Colonic mucosa (tissue), 4 donors: Measurements from ENCODE around the gene PNISR. TPM values are rescaled to one million over a fixed set of nuclear protein-coding genes. Genes with fewer than 3 reads are reported as not detected.

Source experiments
- DNase-seq: peaks from one replicate; pipeline ENCODE4 v3.0.0-alpha.2; 2020
- H3K27ac ChIP-seq: fragments of 200-600 bp; one replicate; pipeline ENCODE4 v1.8.0; 2021
- H3K27me3 ChIP-seq: fragments of 200-600 bp; one replicate; pipeline ENCODE4 v1.8.0; 2021
- H3K36me3 ChIP-seq: fragments of 200-600 bp; one replicate; pipeline ENCODE4 v1.8.0; 2021
- H3K4me1 ChIP-seq: fragments of 200-600 bp; one replicate; pipeline ENCODE4 v1.8.0; 2021; ENCODE audit warnings: mild to moderate bottlenecking
- H3K4me3 ChIP-seq: fragments of 200-600 bp; one replicate; pipeline ENCODE4 v1.8.0; 2021
- H3K9ac ChIP-seq, 2 donors: one replicate each; pipeline ENCODE4 v1.7.0; 2013; ENCODE audit warnings: control low read depth in 2 of 2, low read depth in 2 of 2, low read length in 2 of 2
- H3K9me3 ChIP-seq: fragments of 200-600 bp; one replicate; pipeline ENCODE4 v1.8.0; 2021
- CTCF ChIP-seq: fragments of 200-600 bp; IDR thresholded peaks from one replicate; pipeline ENCODE4 v1.8.0; 2022; ENCODE audit warnings: antibody characterized with exemption, mild to moderate bottlenecking
- intact Hi-C: fragments of 100-400 bp; cut with DNase I; formaldehyde crosslinking; loops from one replicate; pipeline ENCODE4 v1.14.1; 2022
- total RNA-seq, 2 donors: library from RNA; stranded (reverse); fragmentation: NEBNext Ultra II Directional in 1 of 2; extraction: Animal tissue kit (Norgen Biotek cat#: 25700) in 1 of 2; gene quantifications; one replicate each; pipeline ENCODE4 v1.2.1, GENCODE V29; 2021
- donor health status: healthy.
- donor health status: DM: no; HTN: no; CAD: no.
- donor health status: DM: no; HTN: no; CAD: no.

The PNISR gene
- total RNA-seq, 2 donors from 2014 or later = 58.5 to 61.4 TPM

DNA sequence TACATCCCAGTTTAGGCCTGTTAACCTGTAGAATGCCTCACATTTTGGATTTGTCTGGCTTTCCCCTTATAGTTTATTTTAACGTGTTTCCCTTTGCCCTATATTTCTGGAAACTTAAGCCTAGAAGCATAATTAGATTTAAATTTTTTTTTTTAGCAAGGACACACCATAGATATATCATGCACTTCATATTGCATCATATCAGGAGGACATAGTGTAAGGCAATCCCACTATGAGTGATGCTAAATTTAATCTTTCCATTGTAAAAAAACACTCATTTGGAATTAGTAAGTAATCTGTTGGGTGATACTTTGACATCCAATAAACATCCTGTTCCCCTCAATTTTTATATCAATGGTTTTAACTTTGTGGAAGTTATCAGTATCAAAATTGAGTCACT lies 65.3 kb downstream of the PNISR start:
- H3K4me3 ChIP-seq = no peak overlapping the region
- intact Hi-C loops = no loop called here

DNA sequence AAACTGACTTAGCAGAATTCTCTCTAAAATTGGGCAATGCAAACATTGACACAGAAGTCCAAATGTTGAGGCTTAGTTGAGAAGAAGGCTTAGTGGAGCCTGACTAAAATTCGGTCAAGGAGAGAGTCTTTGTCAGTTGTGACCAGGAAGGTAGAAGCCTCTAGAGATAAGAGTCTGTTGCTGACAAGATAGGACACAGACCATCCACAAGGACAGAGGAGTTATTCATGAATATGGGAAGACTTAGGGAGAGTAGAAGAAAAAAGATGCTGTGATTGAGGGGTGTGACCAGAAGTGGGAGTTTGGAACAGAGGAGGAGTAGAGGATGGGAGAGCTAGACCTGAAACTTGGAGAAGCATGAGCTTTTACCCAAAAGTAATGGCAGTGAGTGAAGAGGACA lies 68.5 kb downstream of the PNISR start:
- intact Hi-C loops = no loop called here
- H3K27ac ChIP-seq = no peak overlapping the region
- H3K9me3 ChIP-seq = no peaks in the 10 kb centered on the region
- no peak overlapping the region for H3K9ac ChIP-seq
- no peak overlapping the region for H3K4me3 ChIP-seq
- no peak for DNase-seq
- H3K27me3 ChIP-seq = no peaks in the 10 kb centered on the region
- no peaks in the 10 kb centered on the region for H3K4me1 ChIP-seq
- no peaks in the 10 kb centered on the region for H3K36me3 ChIP-seq
- TF ChIP-seq CTCF = no peak

More for the DNA sequence above, 65.3 kb downstream of the PNISR start:
- no peak overlapping the region for H3K27ac ChIP-seq
- H3K4me1 ChIP-seq = no peaks in the 10 kb centered on the region
- no peaks in the 10 kb centered on the region for H3K36me3 ChIP-seq
- TF ChIP-seq CTCF = no peak
- no peaks in the 10 kb centered on the region for H3K27me3 ChIP-seq
- no peak overlapping the region for H3K9ac ChIP-seq
- H3K9me3 ChIP-seq = no peaks in the 10 kb centered on the region
- DNase-seq = no peak

- no peak for TF ChIP-seq CTCF
- H3K4me1 ChIP-seq = peaks cover 4% of the 10 kb centered on the region
- H3K9me3 ChIP-seq = no peaks in the 10 kb centered on the region
- peaks cover 3% of the 10 kb centered on the region for H3K27me3 ChIP-seq
- no peaks in the 10 kb centered on the region for H3K36me3 ChIP-seq
- H3K27ac ChIP-seq = no peak overlapping the region
- H3K4me3 ChIP-seq = no peak overlapping the region
- DNase-seq = no peak
- no peak overlapping the region for H3K9ac ChIP-seq
- intact Hi-C loops = no loop called here
These were observed 70.1 kb downstream of the PNISR start for GRCh38 chr6:99354983-99355382.

GRCh38 chr6:99353126-99353525 lies 72.0 kb downstream of the PNISR start:
- Histone ChIP-seq H3K36me3 (no peaks in the 10 kb centered on the region), H3K27ac (no peak overlapping the region), H3K4me1 (peaks cover 4% of the 10 kb centered on the region), H3K9ac (no peak overlapping the region), H3K4me3 (no peak overlapping the region), H3K9me3 (no peaks in the 10 kb centered on the region), H3K27me3 (peaks cover 7% of the 10 kb centered on the region)
- no peak for DNase-seq
- intact Hi-C loops = no loop called here
- no peak for TF ChIP-seq CTCF

DNA sequence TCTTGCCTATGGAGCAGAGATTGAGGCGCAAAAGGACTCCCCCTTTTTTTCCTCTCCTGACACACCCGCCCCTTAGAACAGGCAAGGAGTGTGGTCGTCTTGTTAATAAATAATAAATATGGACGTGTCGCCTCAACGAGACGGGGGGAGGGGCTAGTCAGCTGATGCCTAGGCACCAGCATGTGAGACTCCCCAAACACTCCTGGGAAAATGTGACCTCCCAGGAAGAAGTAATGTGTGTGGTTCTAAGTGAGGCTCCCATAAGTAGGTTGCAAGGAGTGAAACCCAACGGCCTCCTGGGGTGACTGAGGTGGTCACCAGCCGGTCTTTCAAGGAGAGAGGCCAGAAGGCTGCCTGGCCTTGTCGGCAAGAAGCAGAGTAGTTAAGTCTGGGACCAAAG lies 74.5 kb downstream of the PNISR start:
- peak; percentile 22 for DNase-seq
- H3K36me3 ChIP-seq = no peaks in the 10 kb centered on the region
- peaks cover 4% of the 10 kb centered on the region for H3K4me1 ChIP-seq
- no peak for TF ChIP-seq CTCF
- no peak overlapping the region for H3K27ac ChIP-seq
- no peaks in the 10 kb centered on the region for H3K9me3 ChIP-seq
- no peak overlapping the region for H3K9ac ChIP-seq
- H3K27me3 ChIP-seq = peaks cover 7% of the 10 kb centered on the region
- intact Hi-C loops = no loop called here
- no peak overlapping the region for H3K4me3 ChIP-seq
